NCI-H128 (cell line): ENCODE results near the gene MORC1.
"Not testable (repeated sequence)": the region's sequence is repeated elsewhere in the genome, so short reads cannot be mapped to it uniquely, and the experiment has no call there.

Experiments
- DNase-seq: peaks from one replicate; lab custom pipeline; 2025; ENCODE audit not compliant: unreplicated experiment; lab: John Stamatoyannopoulos, UW

The MORC1 gene

GRCh38 chr3:109117939-109118338 lies at the start of gene MORC1:
Gene MORC1, minus strand, starts transcription at chr3:109118134. Its CDS starts 75 bp downstream, at chr3:109118059.
- no peak for DNase-seq

- no peak for DNase-seq
These were observed 48.0 kb upstream of the MORC1 start for GRCh38 chr3:109165905-109166304.

- no peak for DNase-seq
These were observed 43.7 kb upstream of the MORC1 start for GRCh38 chr3:109161487-109162123.

GRCh38 chr3:109155828-109156227 lies 37.9 kb upstream of the MORC1 start:
- DNase-seq: no peak

GRCh38 chr3:109154979-109155378 lies 37.0 kb upstream of the MORC1 start:
- DNase-seq: no peak

- DNase-seq: no peak
These were observed 34.4 kb upstream of the MORC1 start for GRCh38 chr3:109152320-109152719.

- no peak for DNase-seq
These were observed 31.1 kb upstream of the MORC1 start for GRCh38 chr3:109149078-109149477.

- no peak for DNase-seq
These were observed 25.7 kb upstream of the MORC1 start for GRCh38 chr3:109143646-109144045.

GRCh38 chr3:109140318-109140717 lies 22.4 kb upstream of the MORC1 start:
- DNase-seq: no peak

- DNase-seq: no peak
These were observed 19.8 kb upstream of the MORC1 start for GRCh38 chr3:109137761-109138160.

GRCh38 chr3:109136523-109136922 lies 18.6 kb upstream of the MORC1 start, which contains the start of gene C3orf85:
Gene C3orf85, plus strand, starts transcription at chr3:109136719. Its CDS starts 129 bp downstream, at chr3:109136848.
- no peak for DNase-seq

GRCh38 chr3:109133474-109133816 lies 15.5 kb upstream of the MORC1 start:
- DNase-seq: not testable (repeated sequence)

- DNase-seq: no peak
These were observed 15.0 kb upstream of the MORC1 start for GRCh38 chr3:109132801-109133473.

GRCh38 chr3:109131276-109131675 lies 13.3 kb upstream of the MORC1 start:
- no peak for DNase-seq

- no peak for DNase-seq
These were observed 9.6 kb upstream of the MORC1 start for GRCh38 chr3:109127553-109127952.

- no peak for DNase-seq
These were observed 8.0 kb upstream of the MORC1 start for GRCh38 chr3:109125902-109126301.

- no peak for DNase-seq
These were observed 4.8 kb upstream of the MORC1 start for GRCh38 chr3:109122690-109123089.

GRCh38 chr3:109118584-109118983 lies 650 bp upstream of the MORC1 start:
- DNase-seq: no peak

- DNase-seq: no peak
These were observed 1.9 kb downstream of the MORC1 start for GRCh38 chr3:109116031-109116430.

- no peak for DNase-seq
These were observed 2.5 kb downstream of the MORC1 start for GRCh38 chr3:109115451-109115850.

- DNase-seq: no peak
These were observed 3.2 kb downstream of the MORC1 start for GRCh38 chr3:109114746-109115145.

- DNase-seq: no peak
These were observed 4.8 kb downstream of the MORC1 start for GRCh38 chr3:109112946-109113760.
